PC-3 (cell line): Measurements from ENCODE around the gene PLSCR3. TPM values are rescaled to one million over a fixed set of nuclear protein-coding genes. Genes with fewer than 3 reads are reported as not detected.

Experiments used
- ATAC-seq: fragments of 200-7000 bp; cut with Tn5 transposase; 2 replicates; pipeline ENCODE4 v1.9.1; 2020; ENCODE audit warnings: mild to moderate bottlenecking, moderate library complexity
- BruUV-seq: library from RNA; stranded (reverse); fragments of 400-500 nt; replicated peaks from 2 replicates; lab custom pipeline; 2021; lab: Mats Ljungman, UMichigan
- CTCF ChIA-PET: fragments of 300-600 bp; sonication (Branson Sonifier 250); formaldehyde crosslinking; loops from one replicate; lab custom pipeline; 2022; ENCODE audit warnings: antibody characterized with exemption; lab: Charles Lee
- POLR2A ChIA-PET: fragments of 300-600 bp; sonication (Branson Sonifier 250); formaldehyde crosslinking; loops from one replicate; lab custom pipeline; 2022; ENCODE audit warnings: antibody characterized with exemption; ENCODE audit not compliant: unreplicated experiment; lab: Charles Lee
- DNase-seq: peaks from one replicate; pipeline ENCODE4 v3.0.0-alpha.2; 2015
- H2AFZ ChIP-seq: fragments of 300-600 bp; sonication (generic); 2 replicates; pipeline ENCODE4 v1.6.0; 2016; ENCODE audit warnings: antibody characterized with exemption, low read length
- H3F3A ChIP-seq: fragments of 300-600 bp; sonication (generic); one replicate; pipeline ENCODE4 v1.6.0; 2017; ENCODE audit warnings: antibody characterized with exemption, low read length, control low read depth, mild to moderate bottlenecking; ENCODE audit not compliant: unreplicated experiment
- H3K27ac ChIP-seq: fragments of 300-600 bp; sonication (generic); 2 replicates; pipeline ENCODE4 v1.5.1; 2016; ENCODE audit warnings: mild to moderate bottlenecking, low read length
- H3K27me3 ChIP-seq: fragments of 300-600 bp; sonication (generic); 2 replicates; pipeline ENCODE4 v1.6.1; 2016; ENCODE audit warnings: low read length, mixed read lengths
- H3K36me3 ChIP-seq: fragments of 300-600 bp; sonication (generic); 2 replicates; pipeline ENCODE4 v1.6.1; 2016; ENCODE audit warnings: low read depth, mixed run types, low read length, mixed read lengths
- H3K4me1 ChIP-seq: fragments of 300-600 bp; sonication (generic); 2 replicates; pipeline ENCODE4 v1.5.1; 2016; ENCODE audit warnings: low read length; ENCODE audit not compliant: insufficient read depth
- H3K4me2 ChIP-seq: fragments of 300-600 bp; sonication (generic); 2 replicates; pipeline ENCODE4 v1.6.0; 2016; ENCODE audit warnings: low read length
- H3K4me3 ChIP-seq: fragments of 300-600 bp; sonication (generic); 2 replicates; pipeline ENCODE4 v1.5.1; 2016; ENCODE audit warnings: mild to moderate bottlenecking, low read length, mixed read lengths
- H3K79me2 ChIP-seq: fragments of 300-600 bp; sonication (generic); 2 replicates; pipeline ENCODE4 v1.6.1; 2017; ENCODE audit warnings: low read length, mixed read lengths
- H3K9ac ChIP-seq: fragments of 300-600 bp; sonication (generic); 2 replicates; pipeline ENCODE4 v1.6.0; 2016; ENCODE audit warnings: mild to moderate bottlenecking, low read length
- H3K9me2 ChIP-seq: fragments of 300-600 bp; sonication (generic); replicated peaks from 2 replicates; pipeline ENCODE4 v1.6.1; 2016; ENCODE audit warnings: mixed run types, low read length, mixed read lengths
- H3K9me3 ChIP-seq: fragments of 300-600 bp; sonication (generic); 2 replicates; pipeline ENCODE4 v1.6.1; 2016; ENCODE audit warnings: low read length, mixed read lengths
- H4K20me1 ChIP-seq: fragments of 300-600 bp; sonication (generic); 2 replicates; pipeline ENCODE4 v1.6.1; 2016; ENCODE audit warnings: low read length, mixed read lengths
- EZH2 ChIP-seq: fragments of 300-600 bp; sonication (generic); IDR thresholded peaks from one replicate; pipeline ENCODE4 v1.6.1; 2017; ENCODE audit warnings: antibody characterized with exemption, mild to moderate bottlenecking, low read length; ENCODE audit not compliant: unreplicated experiment
- EZH2phosphoT487 ChIP-seq: fragments of 300-600 bp; sonication (generic); IDR thresholded peaks from 2 replicates; pipeline ENCODE4 v1.6.1; 2018; ENCODE audit warnings: mild to moderate bottlenecking, antibody characterized with exemption, low read length, borderline replicate concordance
- intact Hi-C: fragments of 100-400 bp; cut with micrococcal nuclease; formaldehyde crosslinking; loops from 2 replicates; pipeline ENCODE4 v1.9.0; 2023
- total RNA-seq: library from RNA; depleted of rRNA; stranded (reverse); fragments of >200 nt; gene quantifications from 2 replicates; pipeline ENCODE4 v1.2.3, GENCODE V29; 2014
- TF ChIP-seq, protein P1 (sequence below): fragments of 300-600 bp; sonication (generic); conservative IDR thresholded peaks from 2 replicates; pipeline ENCODE4 v1.5.1; 2017; ENCODE audit warnings: antibody characterized with exemption, low read depth, mild to moderate bottlenecking, low read length

Gene PLSCR3
- total RNA-seq, 1 experiment from 2014 or later = 62.7 TPM

GRCh38 chr17:7414837-7415236 lies 20.5 kb upstream of the PLSCR3 start:
- TF ChIP-seq EZH2 (no peak), EZH2phosphoT487 (no peak)
- TF ChIP-seq, protein P1, sequence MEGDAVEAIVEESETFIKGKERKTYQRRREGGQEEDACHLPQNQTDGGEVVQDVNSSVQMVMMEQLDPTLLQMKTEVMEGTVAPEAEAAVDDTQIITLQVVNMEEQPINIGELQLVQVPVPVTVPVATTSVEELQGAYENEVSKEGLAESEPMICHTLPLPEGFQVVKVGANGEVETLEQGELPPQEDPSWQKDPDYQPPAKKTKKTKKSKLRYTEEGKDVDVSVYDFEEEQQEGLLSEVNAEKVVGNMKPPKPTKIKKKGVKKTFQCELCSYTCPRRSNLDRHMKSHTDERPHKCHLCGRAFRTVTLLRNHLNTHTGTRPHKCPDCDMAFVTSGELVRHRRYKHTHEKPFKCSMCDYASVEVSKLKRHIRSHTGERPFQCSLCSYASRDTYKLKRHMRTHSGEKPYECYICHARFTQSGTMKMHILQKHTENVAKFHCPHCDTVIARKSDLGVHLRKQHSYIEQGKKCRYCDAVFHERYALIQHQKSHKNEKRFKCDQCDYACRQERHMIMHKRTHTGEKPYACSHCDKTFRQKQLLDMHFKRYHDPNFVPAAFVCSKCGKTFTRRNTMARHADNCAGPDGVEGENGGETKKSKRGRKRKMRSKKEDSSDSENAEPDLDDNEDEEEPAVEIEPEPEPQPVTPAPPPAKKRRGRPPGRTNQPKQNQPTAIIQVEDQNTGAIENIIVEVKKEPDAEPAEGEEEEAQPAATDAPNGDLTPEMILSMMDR = no peak
- no peak overlapping the region for H3K4me3 ChIP-seq
- no TSS peak for BruUV-seq

GRCh38 chr17:7413346-7413985 lies 19.1 kb upstream of the PLSCR3 start:
- H3K9ac ChIP-seq = no peak overlapping the region
- H3K4me1 ChIP-seq = no peaks in the 10 kb centered on the region
- H3K9me2 ChIP-seq = no peaks in the 10 kb centered on the region
- POLR2A ChIA-PET = no interaction called here
- no peak overlapping the region for H3K27ac ChIP-seq
- no peaks in the 10 kb centered on the region for H3K79me2 ChIP-seq
- CTCF ChIA-PET = no interaction called here
- no peaks in the 10 kb centered on the region for H3K27me3 ChIP-seq
- ATAC-seq (no peak), DNase-seq (peak; percentile 21)
- no peaks in the 10 kb centered on the region for H3K36me3 ChIP-seq
- no peak overlapping the region for H3K4me3 ChIP-seq
- no peak for TF ChIP-seq EZH2phosphoT487
- TF ChIP-seq EZH2 = no peak
- no peaks in the 10 kb centered on the region for H3K9me3 ChIP-seq
- intact Hi-C loops = no loop called here
- H3K4me2 ChIP-seq = no peak overlapping the region
- H4K20me1 ChIP-seq = no peaks in the 10 kb centered on the region
- no peak overlapping the region for H2AFZ ChIP-seq
- BruUV-seq = no TSS peak
- H3F3A ChIP-seq = no peaks in the 10 kb centered on the region

More at GRCh38 chr17:7414837-7415236, 20.5 kb upstream of the PLSCR3 start:
- DNase-seq = no peak
- no peaks in the 10 kb centered on the region for H3K9me3 ChIP-seq
- ChIA-PET POLR2A (no interaction called here), CTCF (no interaction called here)
- no peaks in the 10 kb centered on the region for H3F3A ChIP-seq
- no peaks in the 10 kb centered on the region for H3K79me2 ChIP-seq
- no peak overlapping the region for H2AFZ ChIP-seq
- intact Hi-C loops = no loop called here
- H3K9me2 ChIP-seq = no peaks in the 10 kb centered on the region
- H3K27me3 ChIP-seq = no peaks in the 10 kb centered on the region
- H4K20me1 ChIP-seq = no peaks in the 10 kb centered on the region
- H3K4me2 ChIP-seq = no peak overlapping the region
- no peaks in the 10 kb centered on the region for H3K4me1 ChIP-seq
- no peak overlapping the region for H3K27ac ChIP-seq
- no peak for ATAC-seq
- H3K9ac ChIP-seq = no peak overlapping the region
- H3K36me3 ChIP-seq = no peaks in the 10 kb centered on the region

DNA sequence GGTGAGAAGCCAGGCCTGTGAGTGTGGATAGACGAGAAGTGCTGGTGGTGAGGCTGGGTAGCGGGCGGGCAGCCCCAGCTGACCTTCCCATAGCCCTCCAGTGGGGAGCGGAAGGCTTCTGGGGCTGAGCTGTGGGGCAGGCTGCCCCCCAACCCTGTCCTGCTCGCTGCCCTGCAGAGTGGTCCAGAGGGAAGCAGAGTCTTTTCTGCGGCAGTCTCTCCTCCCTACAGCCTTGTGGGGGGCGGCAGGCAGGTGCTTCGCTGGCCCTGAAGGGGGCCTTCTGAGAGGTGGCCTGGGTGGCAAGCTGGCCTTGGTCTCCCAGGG lies 17.1 kb upstream of the PLSCR3 start:
- Histone ChIP-seq H3K36me3 (no peaks in the 10 kb centered on the region), H3K27me3 (no peaks in the 10 kb centered on the region), H3K4me2 (no peak overlapping the region), H2AFZ (no peak overlapping the region), H3K4me3 (no peak overlapping the region), H4K20me1 (no peaks in the 10 kb centered on the region), H3K9me3 (no peaks in the 10 kb centered on the region), H3K4me1 (no peaks in the 10 kb centered on the region), H3K79me2 (no peaks in the 10 kb centered on the region), H3K9ac (no peak overlapping the region), H3K9me2 (no peaks in the 10 kb centered on the region), H3K27ac (no peak overlapping the region), H3F3A (no peaks in the 10 kb centered on the region)
- intact Hi-C loops = no loop called here
- no peak for TF ChIP-seq EZH2phosphoT487
- POLR2A ChIA-PET = no interaction called here
- CTCF ChIA-PET = no interaction called here
- ATAC-seq = no peak
- no TSS peak for BruUV-seq
- no peak for DNase-seq
